ENCODE data around the gene ZNF778. TPM values are rescaled to one million over a fixed set of nuclear protein-coding genes. Genes with fewer than 3 reads are reported as not detected.

The ZNF778 gene
- total and polyA plus RNA-seq, 10 of the 15 experiments (the other 5 are each of a cell fraction or from before 2014, with no cell fraction given) = 0.20 to 9.7 (median 4.1) TPM

DNA sequence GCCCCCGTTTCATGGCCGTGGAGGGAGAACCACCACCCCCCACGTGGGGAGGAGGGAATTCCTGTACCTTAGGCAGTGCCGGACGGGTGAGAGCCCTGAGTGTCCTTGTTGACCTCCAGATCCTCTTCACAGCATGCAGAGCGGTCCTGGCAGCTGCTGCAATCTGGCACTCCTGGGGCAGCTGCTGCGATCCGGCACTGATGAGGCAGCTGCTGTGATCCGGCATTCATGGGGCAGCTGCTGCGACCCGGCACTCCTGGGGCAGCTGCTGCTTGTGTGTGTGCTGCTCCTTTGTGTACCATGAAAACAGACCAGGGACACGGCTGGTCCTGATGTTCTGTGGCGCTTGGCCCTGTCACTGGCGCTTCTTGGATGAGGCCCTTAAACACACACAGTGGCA is 12.8 kb downstream of the ZNF778 start:
- DNase-seq (ENCODE audit: low read depth, low spot score) = no peak

More for the DNA sequence above, 12.8 kb downstream of the ZNF778 start:
- Histone ChIP-seq H3K4me2 (ENCODE audit: control insufficient read depth, insufficient read depth) (no peak overlapping the region), H3K27me3 (replicated peaks in 1 of 2; ENCODE audit: control insufficient read depth in 2 of 2, insufficient read depth in 2 of 2, low read length in 1 of 2) (no peaks in the 10 kb centered on the region), H2AFZ (ENCODE audit: control insufficient read depth, low read depth, low read length) (no peak overlapping the region), H3K36me3 (ENCODE audit: control insufficient read depth in 2 of 2, insufficient read depth in 2 of 2, low read length in 1 of 2) (peaks cover 3 to 20% of the 10 kb centered on the region in 2 experiments), H4K20me1 (ENCODE audit: control insufficient read depth, insufficient read depth) (no peaks in the 10 kb centered on the region), H3K4me3 (no peak overlapping the region), H3K4me1 (ENCODE audit: control insufficient read depth, insufficient read depth, low read length) (no peaks in the 10 kb centered on the region), H3K9me3 (replicated peaks; ENCODE audit: control insufficient read depth, insufficient read depth, low read length) (peaks cover 19% of the 10 kb centered on the region), H3K27ac (ENCODE audit: control insufficient read depth, insufficient read depth) (no peak overlapping the region), H3K9ac (ENCODE audit: control insufficient read depth, insufficient read depth, low read length) (no peak overlapping the region), H3K79me2 (ENCODE audit: control insufficient read depth, insufficient read depth, low read length) (no peaks in the 10 kb centered on the region)
- ATAC-seq = no peak
- ChIA-PET CTCF (no interaction called here), RAD21 (ENCODE audit: unreplicated experiment) (no interaction called here), SMC1A (ENCODE audit: uncharacterized antibody, unreplicated experiment) (no interaction called here), POLR2A (no interaction called here)
- no peak for TF ChIP-seq HDAC6 (IDR thresholded peaks at IDR 0.05; ENCODE audit: unreplicated experiment)
- no peak for TF ChIP-seq SMC3 (IDR thresholded peaks at IDR 0.05; ENCODE audit: borderline replicate concordance, low read length)
- no peak for TF ChIP-seq ETV6 (conservative IDR thresholded peaks at IDR 0.05 in 1 of 2, IDR thresholded peaks at IDR 0.05 in 1 of 2; ENCODE audit: borderline replicate concordance in 1 of 2, low read depth in 1 of 2)
- no peak for TF ChIP-seq CHD4 (IDR thresholded peaks at IDR 0.05)
- no peak for TF ChIP-seq EP300 (IDR thresholded peaks at IDR 0.05; ENCODE audit: borderline replicate concordance in 1 of 2, control insufficient read depth in 1 of 2, low read depth in 2 of 2, low read length in 2 of 2)
- TF ChIP-seq, protein P1, sequence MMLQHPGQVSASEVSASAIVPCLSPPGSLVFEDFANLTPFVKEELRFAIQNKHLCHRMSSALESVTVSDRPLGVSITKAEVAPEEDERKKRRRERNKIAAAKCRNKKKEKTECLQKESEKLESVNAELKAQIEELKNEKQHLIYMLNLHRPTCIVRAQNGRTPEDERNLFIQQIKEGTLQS (IDR thresholded peaks at IDR 0.05; ENCODE audit: borderline replicate concordance, extremely low read depth, low read depth, low read length) = no peak
- TF ChIP-seq TCF12 (IDR thresholded peaks at IDR 0.05; ENCODE audit: low read depth, low read length) = no peak
- TF ChIP-seq MYC (IDR thresholded peaks at IDR 0.05; ENCODE audit: insufficient read depth, insufficient read length, insufficient replicate concordance, low read length, severe bottlenecking) = no peak
- TF ChIP-seq NFYA (IDR thresholded peaks at IDR 0.05; ENCODE audit: borderline replicate concordance, low read depth, low read length) = no peak
- TF ChIP-seq MEF2B (IDR thresholded peaks at IDR 0.05; ENCODE audit: partially characterized antibody, poor library complexity, severe bottlenecking) = no peak
- no peak for TF ChIP-seq TCF7 (IDR thresholded peaks at IDR 0.05; ENCODE audit: borderline replicate concordance)
- no peak for TF ChIP-seq CBX3 (IDR thresholded peaks at IDR 0.05; ENCODE audit: borderline replicate concordance, low read depth)
- no peak for TF ChIP-seq LARP7 (IDR thresholded peaks at IDR 0.05)
- TF ChIP-seq, protein P2, sequence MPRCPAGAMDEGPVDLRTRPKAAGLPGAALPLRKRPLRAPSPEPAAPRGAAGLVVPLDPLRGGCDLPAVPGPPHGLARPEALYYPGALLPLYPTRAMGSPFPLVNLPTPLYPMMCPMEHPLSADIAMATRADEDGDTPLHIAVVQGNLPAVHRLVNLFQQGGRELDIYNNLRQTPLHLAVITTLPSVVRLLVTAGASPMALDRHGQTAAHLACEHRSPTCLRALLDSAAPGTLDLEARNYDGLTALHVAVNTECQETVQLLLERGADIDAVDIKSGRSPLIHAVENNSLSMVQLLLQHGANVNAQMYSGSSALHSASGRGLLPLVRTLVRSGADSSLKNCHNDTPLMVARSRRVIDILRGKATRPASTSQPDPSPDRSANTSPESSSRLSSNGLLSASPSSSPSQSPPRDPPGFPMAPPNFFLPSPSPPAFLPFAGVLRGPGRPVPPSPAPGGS (IDR thresholded peaks at IDR 0.05; ENCODE audit: borderline replicate concordance, insufficient read depth, low read depth, low read length, poor library complexity, severe bottlenecking) = no peak
- TF ChIP-seq SREBF1 (IDR thresholded peaks at IDR 0.05; ENCODE audit: low read length) = no peak
- no peak for TF ChIP-seq FOS (IDR thresholded peaks at IDR 0.05; ENCODE audit: borderline replicate concordance, extremely low read depth, insufficient read length)
- no peak for TF ChIP-seq JUNB (IDR thresholded peaks at IDR 0.05)
- TF ChIP-seq WRNIP1 (IDR thresholded peaks at IDR 0.05; ENCODE audit: borderline replicate concordance, low read depth, low read length) = no peak
- no peak for FAIRE-seq
- intact Hi-C loops (cut with micrococcal nuclease; ENCODE audit: unreplicated experiment) (no loop called here), in situ Hi-C loops (cut with MboI) (no loop called here)
- WGBS (ENCODE audit: insufficient coverage, insufficient replicate concordance, low lambda C conversion rate, missing lambda C conversion rate) = 98% methylated on average over 14 of the region's 14 CpGs
- BruUV-seq (replicated peaks) = no TSS peak

All from GM12878 (cell line).